ENCODE results near the gene PRSS38.

Gene PRSS38

DNA sequence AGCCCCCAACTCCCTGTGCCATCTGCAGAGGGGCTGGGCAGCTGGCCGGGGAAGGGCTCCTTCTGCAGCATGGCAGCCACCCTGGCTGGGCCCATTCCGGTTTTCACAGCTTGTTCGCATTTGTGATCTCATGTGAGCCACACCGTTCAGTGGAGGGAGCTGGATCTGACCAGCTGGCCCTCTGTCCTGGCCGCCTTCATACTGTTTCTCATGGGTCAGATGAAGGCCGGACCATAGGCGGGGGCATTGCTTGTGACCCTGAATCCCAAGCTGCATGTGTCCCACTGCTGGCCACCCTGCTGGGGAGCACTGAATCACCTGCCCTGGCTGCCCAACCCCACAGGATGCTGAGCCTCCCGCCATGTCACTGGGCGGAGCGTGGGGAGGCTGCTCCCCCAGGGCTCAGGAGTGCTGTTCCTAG, 36.4 kb upstream of the PRSS38 start:
- DNase-seq = no peak

GRCh38 chr1:227779685-227780084, 35.8 kb upstream of the PRSS38 start:
- no peak for DNase-seq

DNA sequence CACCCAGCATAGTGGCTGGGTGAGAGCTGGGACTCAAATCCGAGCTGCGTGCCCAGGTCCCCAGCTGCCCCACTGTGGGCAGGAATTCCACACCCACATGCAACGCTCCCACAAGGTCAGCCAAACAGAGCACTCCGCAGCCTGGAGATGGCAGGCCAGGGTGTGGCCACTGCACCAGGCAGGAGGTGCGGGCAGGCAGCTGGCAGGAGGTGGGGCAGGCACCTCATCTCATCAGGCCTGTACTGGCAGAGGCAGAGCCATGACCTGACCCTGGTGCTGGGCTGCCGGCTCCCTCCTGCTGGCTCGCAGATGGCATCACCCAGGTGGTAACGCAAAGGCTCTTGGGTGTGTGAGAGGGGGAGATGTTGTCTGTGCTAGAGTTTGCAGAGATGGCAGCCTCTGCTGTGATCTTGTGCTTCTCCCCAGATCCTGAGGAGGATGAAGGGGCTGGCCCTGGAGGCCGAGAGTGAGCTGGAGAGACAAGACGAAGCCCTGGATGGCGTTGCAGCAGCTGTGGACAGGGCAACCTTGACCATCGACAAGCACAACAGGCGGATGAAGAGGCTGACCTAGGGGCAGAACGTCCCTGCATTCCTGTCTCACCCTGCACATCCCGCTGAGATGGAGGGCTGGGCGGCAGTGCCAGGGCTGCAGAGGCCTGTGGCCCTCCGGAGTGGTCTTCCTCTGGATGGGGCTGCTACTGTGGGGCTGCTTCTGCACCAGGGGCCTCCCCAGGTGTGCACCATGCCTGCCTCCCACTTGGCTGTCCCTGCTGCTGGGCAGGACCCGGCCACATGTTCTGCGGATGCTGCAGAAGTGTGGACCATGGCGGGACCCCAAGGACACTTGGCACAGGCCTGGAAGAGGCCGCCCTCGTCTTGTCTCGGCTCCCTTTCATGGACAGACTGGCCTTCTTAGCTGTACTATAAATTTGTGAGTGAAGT, 35.1 kb upstream of the PRSS38 start:
- DNase-seq = no peak

- DNase-seq = no peak
These were observed 34.1 kb upstream of the PRSS38 start for GRCh38 chr1:227781314-227781930.

DNA sequence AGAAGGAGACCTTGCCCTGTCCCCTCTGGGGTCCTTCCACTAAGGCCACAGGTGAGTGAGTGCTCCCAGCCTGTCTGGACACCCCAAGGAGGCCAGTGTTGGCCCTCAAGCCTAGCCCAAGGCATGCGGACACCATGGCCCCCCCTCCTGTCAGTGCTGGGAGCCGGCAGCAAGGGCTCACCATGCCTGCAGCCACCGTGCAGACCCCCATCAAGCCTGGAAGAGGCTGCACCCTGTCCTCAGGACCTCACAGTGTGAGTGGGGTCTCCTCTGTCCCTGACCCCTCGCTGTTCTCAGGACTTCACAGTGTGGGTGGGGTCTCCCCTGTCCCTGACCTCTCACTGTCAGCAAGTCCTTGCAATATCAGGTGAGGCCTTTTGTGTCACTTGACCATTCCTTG, 33.2 kb upstream of the PRSS38 start:
- no peak for DNase-seq

DNA sequence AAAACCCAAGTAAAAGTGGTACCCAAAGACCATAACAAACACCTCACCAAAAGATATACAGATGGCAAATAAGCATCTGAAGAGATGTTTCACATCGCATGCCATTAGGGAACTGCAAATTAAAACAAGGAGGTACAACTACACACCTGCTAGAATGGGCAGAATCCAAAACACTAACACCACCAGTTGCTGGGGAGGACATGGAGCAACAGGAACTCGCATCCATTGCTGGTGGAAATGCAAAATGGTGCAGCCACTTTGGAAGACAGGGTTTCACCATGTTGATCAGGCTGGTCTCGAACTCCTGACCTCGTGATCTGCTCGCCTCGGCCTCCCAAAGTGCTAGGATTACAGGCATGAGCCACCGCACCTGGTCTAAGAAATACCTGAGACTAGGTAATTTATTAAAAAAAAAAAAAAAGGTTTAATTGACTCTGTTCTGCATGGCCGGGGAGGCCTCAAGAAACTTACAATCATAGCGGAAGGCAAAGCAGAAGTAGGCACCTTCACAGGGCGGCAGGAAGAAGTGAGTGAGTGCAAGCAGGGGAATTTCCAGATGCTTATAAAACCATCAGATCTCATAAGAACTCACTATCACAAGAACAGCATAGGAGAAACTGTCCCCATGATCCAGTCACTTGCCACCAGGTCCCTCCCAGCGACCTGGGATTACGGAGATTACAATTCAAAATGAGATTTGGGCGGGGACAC, 30.2 kb upstream of the PRSS38 start:
- DNase-seq = no peak

- DNase-seq = no peak
These were observed 29.4 kb upstream of the PRSS38 start for GRCh38 chr1:227785805-227786671.

DNA sequence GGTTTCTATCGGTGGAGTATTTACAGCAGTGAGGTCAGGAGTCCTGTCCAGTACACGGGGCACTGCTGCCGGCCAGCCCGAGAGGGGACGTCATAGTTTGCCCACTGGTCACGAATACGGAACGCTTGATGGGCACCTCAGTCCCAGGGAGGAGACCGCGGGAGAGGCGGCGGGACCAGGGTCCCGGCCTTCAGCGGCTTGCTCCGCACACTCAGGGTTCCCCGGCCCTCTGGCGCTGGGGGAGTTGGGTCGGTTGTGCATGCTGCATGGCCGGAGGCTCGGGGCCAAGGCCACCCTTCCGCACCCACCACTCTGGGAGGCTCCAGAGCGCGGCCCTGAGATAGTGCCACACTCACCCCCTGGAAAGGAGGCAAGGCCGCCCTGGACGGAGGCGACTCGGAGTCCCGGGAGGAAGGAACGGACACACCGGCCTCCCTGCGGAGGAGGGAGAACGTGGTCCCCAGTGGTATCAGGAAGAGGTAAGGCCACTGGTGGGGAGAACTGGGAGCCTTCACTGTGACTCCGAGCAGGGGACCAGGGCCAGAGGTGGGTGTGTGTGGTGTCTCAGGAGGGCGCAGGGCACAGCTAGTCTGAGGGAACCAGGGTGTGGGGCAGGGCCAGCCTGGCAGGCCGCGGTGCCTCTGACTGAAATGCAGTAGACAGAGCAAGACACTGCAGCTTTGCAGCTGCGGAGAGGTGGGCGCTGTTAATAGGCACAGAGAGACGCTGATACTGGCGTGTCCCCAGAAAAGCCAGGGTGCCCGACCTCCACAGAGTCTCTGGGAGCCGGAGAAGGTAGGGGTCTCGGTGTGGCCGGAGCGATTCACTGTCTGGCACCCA, 28.6 kb upstream of the PRSS38 start:
- DNase-seq = no peak

DNA sequence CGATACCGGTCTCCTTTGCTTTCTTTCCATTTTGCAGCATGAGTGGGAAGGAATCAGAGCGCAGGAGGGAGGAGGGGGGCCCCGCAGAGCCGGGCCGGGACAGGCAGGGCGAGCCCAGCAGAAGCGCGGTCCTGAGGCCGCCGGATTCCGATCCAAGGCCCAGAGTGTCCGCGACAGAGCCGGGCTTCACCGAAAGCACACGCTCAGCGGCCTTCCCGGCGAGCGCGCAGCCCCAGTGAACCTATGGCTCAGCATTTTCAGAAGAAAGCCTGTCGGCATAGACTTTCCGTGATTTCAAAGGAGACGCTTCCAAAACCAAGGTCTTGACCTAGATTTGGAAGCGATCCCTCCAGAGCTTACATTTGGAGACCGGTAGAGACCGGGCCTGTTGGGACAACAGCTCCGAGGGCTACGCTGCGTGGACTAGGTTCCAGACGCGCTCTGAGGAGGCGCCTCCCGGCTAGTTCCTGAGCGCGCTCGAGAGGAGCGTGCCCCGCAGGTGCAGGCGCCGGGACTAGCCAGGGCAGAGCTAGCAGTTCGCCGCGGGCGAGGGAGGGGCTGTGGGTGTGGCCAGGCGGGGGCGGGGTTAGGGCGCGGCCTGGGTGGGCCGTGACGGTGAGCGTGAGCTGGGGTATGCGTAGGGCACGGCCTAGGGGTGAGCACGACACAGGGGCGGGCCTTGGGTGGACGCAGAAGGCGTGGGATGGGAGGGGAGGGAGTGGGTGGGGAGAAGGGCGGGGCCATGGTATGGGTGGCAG, 27.8 kb upstream of the PRSS38 start:
- DNase-seq = peak in 40 of 51 donors; percentile 8 to 82 (median 54)

- peak in 5 of 51 donors; percentile 52 to 79 (median 63) for DNase-seq
These were observed 27.0 kb upstream of the PRSS38 start for GRCh38 chr1:227788271-227789083.

GRCh38 chr1:227789084-227790033, 26.1 kb upstream of the PRSS38 start:
- DNase-seq = peak in 1 of 51 donors; percentile 12

DNA sequence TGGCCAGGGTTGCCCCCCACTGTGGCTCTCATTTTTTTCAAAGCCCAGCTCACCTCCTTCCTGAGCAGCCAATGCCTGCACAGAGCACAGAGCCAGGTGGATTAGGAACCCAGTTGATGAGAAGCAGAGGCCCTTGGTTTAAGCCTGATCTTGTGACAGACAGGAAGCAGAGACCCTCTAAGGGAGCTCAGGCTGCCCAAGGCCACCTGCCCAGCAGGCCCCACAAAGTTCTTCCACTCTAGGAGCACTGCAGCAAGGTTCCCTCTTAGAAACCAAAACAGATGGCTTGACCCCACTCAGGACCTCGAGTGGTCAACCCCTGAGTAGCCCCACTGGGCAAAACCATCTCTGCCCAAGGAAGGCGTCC, 25.5 kb upstream of the PRSS38 start:
- DNase-seq = no peak

DNA sequence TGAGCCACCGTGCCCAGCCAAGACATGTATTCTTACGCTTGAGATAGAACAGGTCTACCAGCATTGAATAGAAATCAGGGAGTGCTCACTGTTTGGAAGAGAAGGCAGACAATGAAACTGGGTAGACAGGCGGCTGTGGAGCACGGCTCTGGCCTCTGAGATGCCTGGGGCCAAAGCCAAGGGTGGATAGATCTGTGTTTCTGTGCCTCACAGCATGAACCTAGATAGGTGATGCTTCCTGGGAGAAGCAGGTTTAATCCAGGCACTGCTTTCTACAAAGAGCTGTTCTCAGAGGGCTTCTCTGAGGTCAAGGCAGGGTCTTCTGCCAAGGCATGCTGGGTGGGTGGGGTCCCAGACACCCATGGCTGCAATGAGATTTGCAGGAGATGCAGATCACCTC, 24.6 kb upstream of the PRSS38 start:
- DNase-seq = no peak

DNA sequence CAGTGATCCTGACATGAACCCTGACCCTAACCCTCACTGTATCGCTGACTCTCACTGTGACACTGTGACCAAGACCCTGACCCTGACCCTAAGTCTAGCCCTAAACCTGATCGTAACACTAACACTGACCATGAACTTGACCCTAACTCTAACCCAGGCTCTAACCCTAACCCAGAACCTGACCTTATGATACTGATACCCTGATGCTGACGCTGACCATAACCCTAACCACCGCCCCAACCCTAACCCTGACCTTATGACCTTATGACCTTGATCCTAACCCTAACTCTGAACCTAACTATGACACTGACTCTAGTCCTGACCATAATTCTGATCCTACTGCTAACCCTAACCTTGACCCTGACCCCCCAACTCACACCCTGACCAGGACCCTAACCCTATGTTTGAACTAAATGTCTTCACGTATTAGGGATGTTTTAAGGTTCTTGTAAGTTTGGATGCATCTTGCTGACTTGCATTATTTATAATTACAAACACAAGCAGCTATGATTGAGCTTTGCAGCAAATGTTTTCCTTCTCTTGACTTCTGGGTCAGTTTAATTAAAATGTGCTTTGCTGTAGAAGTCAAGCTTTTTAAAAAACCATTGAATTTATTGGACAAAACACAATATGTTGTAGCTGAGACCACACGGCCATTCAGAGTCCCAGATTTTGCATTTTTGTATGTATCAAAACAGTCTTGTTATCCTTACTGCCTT, 23.9 kb upstream of the PRSS38 start:
- DNase-seq = no peak

DNA sequence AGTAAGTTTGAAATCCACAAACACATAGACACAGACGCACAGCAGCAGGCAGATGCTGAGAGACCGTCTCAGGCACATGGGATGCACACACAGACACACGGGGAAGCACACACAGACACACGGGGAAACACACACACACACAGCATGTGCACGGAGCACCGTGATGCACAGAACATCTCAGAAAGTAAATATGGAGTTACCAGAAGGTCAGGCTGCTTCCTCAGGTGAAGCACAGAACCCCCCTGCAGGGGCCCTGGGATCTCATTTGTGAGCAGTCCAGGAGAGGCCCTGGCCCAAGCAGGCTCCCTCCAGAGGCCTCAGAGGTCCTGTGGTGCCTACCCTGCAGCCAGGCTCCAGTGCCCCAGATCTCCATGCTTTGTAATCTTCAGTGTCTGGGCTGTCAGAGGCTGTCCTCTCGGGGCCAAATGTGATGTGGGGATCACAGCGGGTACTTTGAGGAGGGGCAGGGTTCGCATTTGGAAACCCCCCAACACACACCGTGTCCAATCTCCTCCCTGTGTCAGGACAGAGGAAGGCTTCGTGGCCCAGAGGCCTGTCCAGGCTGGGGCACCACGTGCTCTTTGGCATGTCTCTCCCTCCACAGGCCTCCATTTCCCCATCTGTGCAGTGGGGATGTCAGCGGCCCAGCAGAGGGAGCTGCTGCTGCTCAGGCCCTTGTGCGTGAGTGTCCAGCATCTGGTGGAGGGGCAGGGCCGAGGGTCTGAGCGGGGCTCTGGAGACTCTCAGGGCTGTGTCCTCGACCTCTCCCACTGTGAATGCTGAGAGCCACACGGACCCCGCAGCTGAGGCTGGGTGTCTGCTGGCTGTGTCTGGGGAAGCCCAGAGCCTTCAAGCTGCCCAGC, 23.0 kb upstream of the PRSS38 start:
- DNase-seq = no peak

All from hypothalamus (tissue), 51 donors.